NB4 (cell line): ENCODE data around the gene RNASEH2C.

Source experiments
- CTCF ChIP-seq: IDR thresholded peaks from one replicate; pipeline ENCODE4 v1.5.1; 2012; ENCODE audit warnings: low read depth, low read length
- MAX ChIP-seq: IDR thresholded peaks from 2 replicates; pipeline ENCODE4 v1.6.1; 2011; ENCODE audit warnings: low read depth, low read length

- TF ChIP-seq CTCF (no peak), MAX (no peak)
These were observed 3.7 kb downstream of the RNASEH2C start for GRCh38 chr11:65716774-65717405.
